Progenitor cell of endocrine pancreas (in vitro differentiated cells): ENCODE results near the gene HS6ST3. TPM values are rescaled to one million over a fixed set of nuclear protein-coding genes. Genes with fewer than 3 reads are reported as not detected.

ENCODE experiments used
- DNase-seq: peaks from one replicate; pipeline ENCODE4 v3.0.0; 2021; ENCODE audit warnings: low spot score; ENCODE audit not compliant: unreplicated experiment
- H3K27ac Mint-ChIP-seq: 2 replicates; pipeline ENCODE4 v1.8.0; 2021; ENCODE audit warnings: mild to moderate bottlenecking, moderate library complexity, mixed read lengths
- H3K27me3 Mint-ChIP-seq: 2 replicates; pipeline ENCODE4 v1.8.0; 2021; ENCODE audit warnings: mixed read lengths
- H3K36me3 Mint-ChIP-seq: 2 replicates; pipeline ENCODE4 v1.8.0; 2022; ENCODE audit warnings: mixed read lengths; ENCODE audit not compliant: insufficient read depth
- H3K4me1 Mint-ChIP-seq: 2 replicates; pipeline ENCODE4 v1.8.0; 2021; ENCODE audit warnings: low read depth, mixed read lengths
- H3K4me3 Mint-ChIP-seq: 2 replicates; pipeline ENCODE4 v1.8.0; 2021; ENCODE audit warnings: low read depth, mild to moderate bottlenecking, moderate library complexity, mixed read lengths
- H3K9me3 Mint-ChIP-seq: 2 replicates; pipeline ENCODE4 v1.8.0; 2021; ENCODE audit warnings: low read depth, mixed read lengths
- CTCF ChIP-seq: fragments of 200-600 bp; sonication (generic); IDR thresholded peaks from one replicate; pipeline ENCODE4 v1.5.0; 2021; ENCODE audit warnings: antibody characterized with exemption, mild to moderate bottlenecking; ENCODE audit not compliant: unreplicated experiment
- total RNA-seq: library from RNA; stranded (reverse); gene quantifications from 2 replicates; pipeline ENCODE4 v1.2.1, GENCODE V29; 2021

HS6ST3 gene
- total RNA-seq, 1 donor from 2014 or later = 0.84 TPM

GRCh38 chr13:96637039-96637438 is 547.1 kb downstream of the HS6ST3 start:
- Mint-ChIP-seq H3K4me1 (no peaks in the 10 kb centered on the region), H3K27ac (no peak overlapping the region), H3K36me3 (peaks cover under 1% of the 10 kb centered on the region), H3K9me3 (peaks cover 3% of the 10 kb centered on the region), H3K27me3 (no peaks in the 10 kb centered on the region), H3K4me3 (no peak overlapping the region)
- TF ChIP-seq CTCF = no peak
- no peak for DNase-seq

GRCh38 chr13:96646101-96646500 is 556.2 kb downstream of the HS6ST3 start:
- no peaks in the 10 kb centered on the region for H3K27me3 Mint-ChIP-seq
- H3K9me3 Mint-ChIP-seq = peaks cover 19% of the 10 kb centered on the region
- H3K27ac Mint-ChIP-seq = no peak overlapping the region
- H3K36me3 Mint-ChIP-seq = peaks cover 4% of the 10 kb centered on the region
- no peaks in the 10 kb centered on the region for H3K4me1 Mint-ChIP-seq
- no peak overlapping the region for H3K4me3 Mint-ChIP-seq
- no peak for DNase-seq
- no peak for TF ChIP-seq CTCF

- DNase-seq = no peak
- Mint-ChIP-seq H3K27me3 (no peaks in the 10 kb centered on the region), H3K4me1 (no peaks in the 10 kb centered on the region), H3K9me3 (peaks cover 19% of the 10 kb centered on the region), H3K36me3 (peaks cover 4% of the 10 kb centered on the region), H3K4me3 (no peak overlapping the region), H3K27ac (no peak overlapping the region)
- no peak for TF ChIP-seq CTCF
Measured at GRCh38 chr13:96646515-96647211, 556.8 kb downstream of the HS6ST3 start.

- H3K36me3 Mint-ChIP-seq = no peaks in the 10 kb centered on the region
- H3K4me1 Mint-ChIP-seq = no peaks in the 10 kb centered on the region
- peaks cover 4% of the 10 kb centered on the region for H3K9me3 Mint-ChIP-seq
- DNase-seq = no peak
- no peak overlapping the region for H3K27ac Mint-ChIP-seq
- no peak for TF ChIP-seq CTCF
- no peak overlapping the region for H3K4me3 Mint-ChIP-seq
- H3K27me3 Mint-ChIP-seq = no peaks in the 10 kb centered on the region
Measured at GRCh38 chr13:96650301-96650886, 560.5 kb downstream of the HS6ST3 start.

GRCh38 chr13:96651598-96651997 is 561.7 kb downstream of the HS6ST3 start:
- H3K27me3 Mint-ChIP-seq = no peaks in the 10 kb centered on the region
- H3K9me3 Mint-ChIP-seq = no peaks in the 10 kb centered on the region
- TF ChIP-seq CTCF = no peak
- H3K27ac Mint-ChIP-seq = no peak overlapping the region
- H3K4me3 Mint-ChIP-seq = no peak overlapping the region
- no peaks in the 10 kb centered on the region for H3K36me3 Mint-ChIP-seq
- no peaks in the 10 kb centered on the region for H3K4me1 Mint-ChIP-seq
- DNase-seq = no peak
